Ishikawa (cell line): Measurements from ENCODE around the gene PLD1.

Experiments used
- CEBPB ChIP-seq: IDR thresholded peaks from 2 replicates; pipeline ENCODE4 v1.6.1; 2012
- EGR1 ChIP-seq: IDR thresholded peaks from 2 replicates; pipeline ENCODE4 v1.6.1; 2012
- EP300 ChIP-seq: IDR thresholded peaks from 2 replicates; pipeline ENCODE4 v1.6.1; 2012; ENCODE audit warnings: borderline replicate concordance
- NFIC ChIP-seq: IDR thresholded peaks from 2 replicates; pipeline ENCODE4 v1.6.1; 2012
- RAD21 ChIP-seq: IDR thresholded peaks from 2 replicates; pipeline ENCODE4 v1.6.1; 2012; ENCODE audit warnings: low read depth
- REST ChIP-seq: IDR thresholded peaks from 2 replicates; pipeline ENCODE4 v1.6.1; 2012; ENCODE audit warnings: low read depth, mild to moderate bottlenecking
- TAF1 ChIP-seq: IDR thresholded peaks from 2 replicates; pipeline ENCODE4 v1.6.1; 2012; ENCODE audit warnings: low read depth, mild to moderate bottlenecking
- TCF12 ChIP-seq: IDR thresholded peaks from 2 replicates; pipeline ENCODE4 v1.6.1; 2012; ENCODE audit warnings: low read depth
- TEAD4 ChIP-seq: IDR thresholded peaks from 2 replicates; pipeline ENCODE4 v1.6.1; 2012
- YY1 ChIP-seq: IDR thresholded peaks from 2 replicates; pipeline ENCODE4 v1.6.1; 2012; ENCODE audit warnings: low read depth
- ZBTB7A ChIP-seq: IDR thresholded peaks from 2 replicates; pipeline ENCODE4 v1.6.1; 2012; ENCODE audit warnings: low read depth
- TF ChIP-seq, protein P1 (sequence below): IDR thresholded peaks from 2 replicates; pipeline ENCODE4 v1.6.1; 2012

- TF ChIP-seq RAD21, result no peak
- TF ChIP-seq EP300, result no peak
- TF ChIP-seq CEBPB, result no peak
- no peak for TF ChIP-seq EGR1
- no peak for TF ChIP-seq REST
- no peak for TF ChIP-seq TCF12
- TF ChIP-seq, protein P1, sequence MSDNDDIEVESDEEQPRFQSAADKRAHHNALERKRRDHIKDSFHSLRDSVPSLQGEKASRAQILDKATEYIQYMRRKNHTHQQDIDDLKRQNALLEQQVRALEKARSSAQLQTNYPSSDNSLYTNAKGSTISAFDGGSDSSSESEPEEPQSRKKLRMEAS, result no peak
- no peak for TF ChIP-seq TAF1
- no peak for TF ChIP-seq ZBTB7A
- no peak for TF ChIP-seq YY1
- TF ChIP-seq TEAD4, result no peak
- TF ChIP-seq NFIC, result no peak
These were observed 62.9 kb downstream of the PLD1 start for GRCh38 chr3:171747223-171747920.
